HL-60 (cell line): Measurements from ENCODE around the gene ZNF74.

ENCODE experiments used
- DNase-seq, 2 experiments: peaks; one replicate each; pipeline ENCODE4 v3.0.0-alpha.2; 2010 to 2020; ENCODE audit warnings: low read depth in 1 of 2, low spot score in 1 of 2
- H3K27ac ChIP-seq: fragments of 250-450 bp; sonication (Bioruptor Pico); replicated peaks from 2 replicates; pipeline ENCODE4 v1.5.1; 2020; ENCODE audit warnings: mild to moderate bottlenecking, moderate library complexity
- H3K27me3 ChIP-seq: fragments of 250-450 bp; sonication (Bioruptor Pico); 2 replicates; pipeline ENCODE4 v1.5.1; 2021; ENCODE audit warnings: mild to moderate bottlenecking, moderate library complexity; ENCODE audit not compliant: insufficient read depth, poor library complexity, severe bottlenecking
- H3K4me3 ChIP-seq: replicated peaks from 2 replicates; pipeline ENCODE4 v1.5.1; 2011; ENCODE audit warnings: mild to moderate bottlenecking, control low read depth, low read length; ENCODE audit not compliant: insufficient read depth
- CTCF ChIP-seq: IDR thresholded peaks from one replicate; pipeline ENCODE4 v1.5.1; 2011; ENCODE audit warnings: low read length, control low read depth, inconsistent platforms; ENCODE audit not compliant: insufficient read depth
- GABPA ChIP-seq: IDR thresholded peaks from 2 replicates; pipeline ENCODE4 v1.6.1; 2012; ENCODE audit warnings: low read depth
- POLR2AphosphoS5 ChIP-seq: IDR thresholded peaks from 2 replicates; pipeline ENCODE4 v1.6.1; 2012; ENCODE audit warnings: low read depth
- REST ChIP-seq: IDR thresholded peaks from 2 replicates; pipeline ENCODE4 v1.6.1; 2012; ENCODE audit warnings: low read depth; ENCODE audit not compliant: insufficient replicate concordance
- SPI1 ChIP-seq: IDR thresholded peaks from 2 replicates; pipeline ENCODE4 v1.6.1; 2012; ENCODE audit warnings: low read depth, mild to moderate bottlenecking, borderline replicate concordance

Gene ZNF74

DNA sequence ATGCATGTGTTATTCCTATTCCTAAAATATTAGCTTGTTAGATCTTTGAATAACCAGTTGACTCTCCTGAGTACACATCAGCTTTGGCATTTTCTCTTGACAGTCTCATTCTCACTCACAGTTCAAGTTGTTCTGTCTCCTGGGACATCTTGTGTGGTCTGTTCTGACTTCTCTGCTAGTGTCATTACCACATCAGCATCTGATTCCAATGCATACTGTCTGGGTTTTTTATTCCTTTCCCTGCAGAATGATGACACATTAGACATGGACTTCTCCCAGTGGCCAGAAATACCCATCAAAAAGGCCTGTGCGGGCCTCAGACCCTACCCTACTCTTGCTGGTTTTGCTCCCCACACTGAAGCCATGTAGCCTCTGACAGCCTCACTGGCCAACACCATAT is 2.7 kb downstream of the ZNF74 start:
- Histone ChIP-seq H3K27ac (no peak overlapping the region), H3K27me3 (no peaks in the 10 kb centered on the region), H3K4me3 (no peak overlapping the region)
- TF ChIP-seq GABPA (no peak), POLR2AphosphoS5 (no peak), SPI1 (no peak), REST (no peak), CTCF (no peak)
- DNase-seq: no peak

DNA sequence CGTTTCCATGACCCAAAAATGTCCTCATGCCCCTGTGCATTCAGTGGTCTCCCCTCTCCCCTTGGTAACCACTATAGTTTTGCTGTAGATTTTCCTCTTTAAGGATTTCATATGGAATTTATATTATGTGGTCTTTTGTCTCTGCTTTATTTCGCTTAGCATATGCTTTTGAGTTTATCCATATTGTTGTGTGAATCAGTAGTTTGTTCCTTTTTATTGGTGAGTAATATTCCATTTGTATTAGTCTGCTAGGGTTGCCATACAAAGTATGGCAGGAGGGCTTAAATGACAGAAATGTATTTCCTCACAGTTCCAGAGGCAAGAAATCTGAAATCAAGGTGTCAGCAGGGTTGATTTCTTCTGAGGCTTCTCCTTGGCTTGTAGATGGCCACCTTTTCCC is 3.5 kb downstream of the ZNF74 start:
- H3K4me3 ChIP-seq: no peak overlapping the region
- TF ChIP-seq SPI1 (no peak), REST (no peak), GABPA (no peak)
- H3K27me3 ChIP-seq: no peaks in the 10 kb centered on the region
- DNase-seq: no peak
- no peak overlapping the region for H3K27ac ChIP-seq

- no peak for DNase-seq
- Histone ChIP-seq H3K4me3 (no peak overlapping the region), H3K27me3 (no peaks in the 10 kb centered on the region), H3K27ac (no peak overlapping the region)
- TF ChIP-seq CTCF (no peak), POLR2AphosphoS5 (no peak), GABPA (no peak), SPI1 (no peak), REST (no peak)
Measured at GRCh38 chr22:20398420-20398819, 4.5 kb downstream of the ZNF74 start.
